ELF-1 (cell line): ENCODE data around the gene TNIK.
"Not testable (repeated sequence)": the region's sequence is repeated elsewhere in the genome, so short reads cannot be mapped to it uniquely, and the experiment has no call there.

Source experiments
- DNase-seq: peaks from one replicate; pipeline ENCODE4 v3.0.0-alpha.2; 2016; ENCODE audit warnings: low read depth, low spot score

Gene TNIK

GRCh38 chr3:171384101-171384891 is 75.9 kb downstream of the TNIK start:
- no peak for DNase-seq

- no peak for DNase-seq
Measured at GRCh38 chr3:171383206-171384018, 76.8 kb downstream of the TNIK start.

- DNase-seq: not testable (repeated sequence)
Measured at GRCh38 chr3:171382347-171382746, 77.9 kb downstream of the TNIK start.

- no peak for DNase-seq
Measured at GRCh38 chr3:171380711-171381425, 79.3 kb downstream of the TNIK start.

- DNase-seq: no peak
Measured at GRCh38 chr3:171379961-171380483, 80.2 kb downstream of the TNIK start.

GRCh38 chr3:171379281-171379680 is 80.9 kb downstream of the TNIK start:
- DNase-seq: no peak

GRCh38 chr3:171378586-171378985 is 81.6 kb downstream of the TNIK start:
- DNase-seq: no peak

GRCh38 chr3:171377859-171378258 is 82.3 kb downstream of the TNIK start:
- DNase-seq: no peak

GRCh38 chr3:171376596-171376947 is 83.6 kb downstream of the TNIK start:
- DNase-seq: no peak

- DNase-seq: no peak
Measured at GRCh38 chr3:171375666-171376595, 84.3 kb downstream of the TNIK start.

- no peak for DNase-seq
Measured at GRCh38 chr3:171374661-171375285, 85.4 kb downstream of the TNIK start.

GRCh38 chr3:171374260-171374659 is 85.9 kb downstream of the TNIK start:
- DNase-seq: no peak

GRCh38 chr3:171373711-171374110 is 86.5 kb downstream of the TNIK start:
- DNase-seq: no peak

- no peak for DNase-seq
Measured at GRCh38 chr3:171372694-171373093, 87.5 kb downstream of the TNIK start.

GRCh38 chr3:171371354-171371753 is 88.9 kb downstream of the TNIK start:
- no peak for DNase-seq

- no peak for DNase-seq
Measured at GRCh38 chr3:171369156-171369555, 91.0 kb downstream of the TNIK start.

- DNase-seq: not testable (repeated sequence)
Measured at GRCh38 chr3:171366738-171367137, 93.5 kb downstream of the TNIK start.

- DNase-seq: no peak
Measured at GRCh38 chr3:171366043-171366442, 94.2 kb downstream of the TNIK start.

- no peak for DNase-seq
Measured at GRCh38 chr3:171365489-171365888, 94.7 kb downstream of the TNIK start.

GRCh38 chr3:171364500-171364899 is 95.7 kb downstream of the TNIK start:
- no peak for DNase-seq
